ENCODE data around the gene EID2. TPM values are rescaled to one million over a fixed set of nuclear protein-coding genes. Genes with fewer than 3 reads are reported as not detected.

EID2 gene
- 21.6 TPM for polyA plus RNA-seq (2013, experiment 1 of 2)
- polyA plus RNA-seq (2013, experiment 2 of 2): 23.4 TPM

- Histone ChIP-seq H3K4me1 (ENCODE audit: insufficient read depth, low read length) (peaks cover 17% of the 10 kb centered on the region; the same call in 1 of the 2 replicates), H3K36me3 (ENCODE audit: insufficient read depth, low read length) (no peaks in the 10 kb centered on the region; the same call in 1 of the 2 replicates), H3K9me3 (ENCODE audit: insufficient read depth, low read depth, low read length) (no peaks in the 10 kb centered on the region), H3K4me3 (ENCODE audit: low read length) (peak within 1 kb of the TSS; percentile 92), H3K27me3 (ENCODE audit: insufficient read depth, low read length) (no peaks in the 10 kb centered on the region), H3K9ac (ENCODE audit: low read depth, low read length) (peak within 1 kb of the TSS; percentile 88), H3K27ac (ENCODE audit: low read depth, low read length) (peak within 1 kb of the TSS; percentile 79; the same call in 1 of the 2 replicates)
- under 1% methylated on average over 84 of the region's 84 CpGs for WGBS
Observed at GRCh38 chr19:39539518-39540332, at the start of gene EID2. EID2 (minus strand) TSS chr19:39540161; CDS start chr19:39540079, 82 bp downstream.

- no peak overlapping the region for H3K4me3 ChIP-seq (ENCODE audit: low read length)
- no peak overlapping the region for H3K9ac ChIP-seq (ENCODE audit: low read depth, low read length)
- WGBS: 37% methylated on average over 2 of the region's 2 CpGs
- no peaks in the 10 kb centered on the region for H3K36me3 ChIP-seq (ENCODE audit: insufficient read depth, low read length)
- no peaks in the 10 kb centered on the region for H3K9me3 ChIP-seq (ENCODE audit: insufficient read depth, low read depth, low read length)
- H3K27ac ChIP-seq (ENCODE audit: low read depth, low read length): no peak overlapping the region
- H3K4me1 ChIP-seq (ENCODE audit: insufficient read depth, low read length): no peaks in the 10 kb centered on the region
- no peaks in the 10 kb centered on the region; the same call in none of the 2 replicates for H3K27me3 ChIP-seq (ENCODE audit: insufficient read depth, low read length)
Observed at GRCh38 chr19:39588066-39588465, 48.1 kb upstream of the EID2 start.

- no peak overlapping the region for H3K27ac ChIP-seq (ENCODE audit: low read depth, low read length)
- no peak overlapping the region for H3K4me3 ChIP-seq (ENCODE audit: low read length)
- no peaks in the 10 kb centered on the region for H3K9me3 ChIP-seq (ENCODE audit: insufficient read depth, low read depth, low read length)
- H3K27me3 ChIP-seq (ENCODE audit: insufficient read depth, low read length): no peaks in the 10 kb centered on the region; the same call in none of the 2 replicates
- H3K4me1 ChIP-seq (ENCODE audit: insufficient read depth, low read length): no peaks in the 10 kb centered on the region
- H3K36me3 ChIP-seq (ENCODE audit: insufficient read depth, low read length): no peaks in the 10 kb centered on the region
- no peak overlapping the region for H3K9ac ChIP-seq (ENCODE audit: low read depth, low read length)
- WGBS: 60% methylated on average over 4 of the region's 4 CpGs
Observed at GRCh38 chr19:39587496-39587895, 47.5 kb upstream of the EID2 start.

- peaks cover 5% of the 10 kb centered on the region for H3K27me3 ChIP-seq (ENCODE audit: insufficient read depth, low read length)
Observed at GRCh38 chr19:39582891-39583625, 43.1 kb upstream of the EID2 start.

GRCh38 chr19:39582442-39582841 is 42.5 kb upstream of the EID2 start:
- WGBS: 52% methylated on average over 4 of the region's 4 CpGs
- Histone ChIP-seq H3K4me3 (ENCODE audit: low read length) (no peak overlapping the region), H3K27me3 (ENCODE audit: insufficient read depth, low read length) (peaks cover 5% of the 10 kb centered on the region), H3K9me3 (ENCODE audit: insufficient read depth, low read depth, low read length) (no peaks in the 10 kb centered on the region), H3K27ac (ENCODE audit: low read depth, low read length) (no peak overlapping the region), H3K36me3 (ENCODE audit: insufficient read depth, low read length) (no peaks in the 10 kb centered on the region), H3K4me1 (ENCODE audit: insufficient read depth, low read length) (no peaks in the 10 kb centered on the region), H3K9ac (ENCODE audit: low read depth, low read length) (no peak overlapping the region)

More at GRCh38 chr19:39582891-39583625, 43.1 kb upstream of the EID2 start:
- Histone ChIP-seq H3K27ac (ENCODE audit: low read depth, low read length) (no peak overlapping the region), H3K36me3 (ENCODE audit: insufficient read depth, low read length) (no peaks in the 10 kb centered on the region), H3K4me1 (ENCODE audit: insufficient read depth, low read length) (no peaks in the 10 kb centered on the region), H3K9me3 (ENCODE audit: insufficient read depth, low read depth, low read length) (no peaks in the 10 kb centered on the region), H3K4me3 (ENCODE audit: low read length) (no peak overlapping the region), H3K9ac (ENCODE audit: low read depth, low read length) (no peak overlapping the region)
- WGBS: 71% methylated on average over 8 of the region's 8 CpGs

- no peaks in the 10 kb centered on the region for H3K4me1 ChIP-seq (ENCODE audit: insufficient read depth, low read length)
- H3K9ac ChIP-seq (ENCODE audit: low read depth, low read length): no peak overlapping the region
- no peak overlapping the region for H3K4me3 ChIP-seq (ENCODE audit: low read length)
- H3K9me3 ChIP-seq (ENCODE audit: insufficient read depth, low read depth, low read length): 0 out of 2 replicates have a peak, but pooled peaks cover 3% of the 10 kb centered on the region
- no peaks in the 10 kb centered on the region for H3K36me3 ChIP-seq (ENCODE audit: insufficient read depth, low read length)
- WGBS: 41% methylated on average over 3 of the region's 3 CpGs
- H3K27me3 ChIP-seq (ENCODE audit: insufficient read depth, low read length): peaks cover 17% of the 10 kb centered on the region; the same call in 1 of the 2 replicates
- H3K27ac ChIP-seq (ENCODE audit: low read depth, low read length): no peak overlapping the region
Observed at GRCh38 chr19:39568604-39569003, 28.6 kb upstream of the EID2 start.

- 61% methylated on average over 3 of the region's 3 CpGs for WGBS
Observed at GRCh38 chr19:39566064-39566463, 26.1 kb upstream of the EID2 start.

GRCh38 chr19:39563408-39563807 is 23.4 kb upstream of the EID2 start:
- H3K4me3 ChIP-seq (ENCODE audit: low read length): no peak overlapping the region
- H3K9me3 ChIP-seq (ENCODE audit: insufficient read depth, low read depth, low read length): no peaks in the 10 kb centered on the region
- no peaks in the 10 kb centered on the region for H3K4me1 ChIP-seq (ENCODE audit: insufficient read depth, low read length)
- 65% methylated on average over 2 of the region's 2 CpGs for WGBS
- peaks cover 10% of the 10 kb centered on the region; the same call in 1 of the 2 replicates for H3K27me3 ChIP-seq (ENCODE audit: insufficient read depth, low read length)
- no peak overlapping the region for H3K9ac ChIP-seq (ENCODE audit: low read depth, low read length)
- H3K27ac ChIP-seq (ENCODE audit: low read depth, low read length): no peak overlapping the region
- H3K36me3 ChIP-seq (ENCODE audit: insufficient read depth, low read length): no peaks in the 10 kb centered on the region

More at GRCh38 chr19:39566064-39566463, 26.1 kb upstream of the EID2 start:
- H3K4me1 ChIP-seq (ENCODE audit: insufficient read depth, low read length): no peaks in the 10 kb centered on the region
- H3K27me3 ChIP-seq (ENCODE audit: insufficient read depth, low read length): peaks cover 17% of the 10 kb centered on the region; the same call in 1 of the 2 replicates
- no peak overlapping the region for H3K27ac ChIP-seq (ENCODE audit: low read depth, low read length)
- no peaks in the 10 kb centered on the region for H3K9me3 ChIP-seq (ENCODE audit: insufficient read depth, low read depth, low read length)
- no peak overlapping the region for H3K9ac ChIP-seq (ENCODE audit: low read depth, low read length)
- H3K4me3 ChIP-seq (ENCODE audit: low read length): no peak overlapping the region
- H3K36me3 ChIP-seq (ENCODE audit: insufficient read depth, low read length): no peaks in the 10 kb centered on the region

- no peak overlapping the region for H3K9ac ChIP-seq (ENCODE audit: low read depth, low read length)
- 0 out of 2 replicates have a peak, but pooled peaks cover 3% of the 10 kb centered on the region for H3K27me3 ChIP-seq (ENCODE audit: insufficient read depth, low read length)
- H3K36me3 ChIP-seq (ENCODE audit: insufficient read depth, low read length): no peaks in the 10 kb centered on the region
- H3K4me1 ChIP-seq (ENCODE audit: insufficient read depth, low read length): no peaks in the 10 kb centered on the region
- WGBS: 79% methylated on average over 6 of the region's 6 CpGs
- no peaks in the 10 kb centered on the region for H3K9me3 ChIP-seq (ENCODE audit: insufficient read depth, low read depth, low read length)
- H3K27ac ChIP-seq (ENCODE audit: low read depth, low read length): no peak overlapping the region
- H3K4me3 ChIP-seq (ENCODE audit: low read length): no peak overlapping the region
Observed at GRCh38 chr19:39558624-39559117, 18.7 kb upstream of the EID2 start.

- Histone ChIP-seq H3K4me1 (ENCODE audit: insufficient read depth, low read length) (no peaks in the 10 kb centered on the region), H3K9ac (ENCODE audit: low read depth, low read length) (no peak overlapping the region), H3K36me3 (ENCODE audit: insufficient read depth, low read length) (no peaks in the 10 kb centered on the region), H3K4me3 (ENCODE audit: low read length) (no peak overlapping the region), H3K9me3 (ENCODE audit: insufficient read depth, low read depth, low read length) (no peaks in the 10 kb centered on the region), H3K27ac (ENCODE audit: low read depth, low read length) (no peak overlapping the region), H3K27me3 (ENCODE audit: insufficient read depth, low read length) (0 out of 2 replicates have a peak, but pooled peaks cover 3% of the 10 kb centered on the region)
- 85% methylated on average over 5 of the region's 5 CpGs for WGBS
Observed at GRCh38 chr19:39557811-39558623, 18.1 kb upstream of the EID2 start.

Data from HUES64 (cell line).